ENCODE measurements around the gene DDAH1.

GRCh38 chr1:85330214-85330631, 134.7 kb downstream of the DDAH1 start:
- TF ChIP-seq POLR2A (IDR thresholded peaks at IDR 0.05): no peak
- no peak for TF ChIP-seq CTCF (IDR thresholded peaks at IDR 0.05)
- TF ChIP-seq POLR2AphosphoS5 (IDR thresholded peaks at IDR 0.05): no peak

Measured in breast epithelium (tissue), 3 donors.